H1 (cell line): ENCODE measurements around the gene GNAQ. TPM values are rescaled to one million over a fixed set of nuclear protein-coding genes. Genes with fewer than 3 reads are reported as not detected.

Experiments
- CTCF ChIA-PET: fragments of 300-600 bp; sonication (Branson Sonifier 250); formaldehyde crosslinking; loops from one replicate; lab custom pipeline; 2021; ENCODE audit not compliant: partially characterized antibody; lab: Charles Lee
- POLR2A ChIA-PET: fragments of 300-600 bp; sonication (Branson Sonifier 250); formaldehyde crosslinking; loops from one replicate; lab custom pipeline; 2021; ENCODE audit warnings: inconsistent platforms; ENCODE audit not compliant: partially characterized antibody; lab: Charles Lee
- DNase-seq, 2 experiments: peaks; one replicate each; pipeline versions ENCODE4 v3.0.0 to v3.0.0-alpha.2; 2010 to 2022; ENCODE audit warnings: low spot score in 2 of 2, low read depth in 1 of 2, mixed read lengths in 1 of 2
- FAIRE-seq: peaks from 2 replicates; lab custom pipeline; 2011; peaks lifted over from hg19 to GRCh38; lab: Jason Lieb, UNC
- H2AFZ ChIP-seq: 2 replicates; pipeline ENCODE4 v1.8.1; 2012; ENCODE audit warnings: low read length, inconsistent platforms
- H2AK5ac ChIP-seq: 2 replicates; pipeline ENCODE4 v1.6.1; 2013; ENCODE audit warnings: low read depth, low read length
- H2BK120ac ChIP-seq: replicated peaks from 2 replicates; pipeline ENCODE3; 2013; ENCODE audit warnings: low read depth, low read length, inconsistent platforms
- H2BK12ac ChIP-seq: 2 replicates; pipeline ENCODE4 v1.6.1; 2013; ENCODE audit warnings: low read depth, low read length
- H2BK15ac ChIP-seq: 2 replicates; pipeline ENCODE4 v1.6.1; 2013; ENCODE audit warnings: low read length
- H2BK20ac ChIP-seq: 2 replicates; pipeline ENCODE4 v1.6.1; 2013; ENCODE audit warnings: low read length
- H2BK5ac ChIP-seq: 2 replicates; pipeline ENCODE4 v1.6.1; 2013; ENCODE audit warnings: low read depth, low read length
- H3K14ac ChIP-seq: 2 replicates; pipeline ENCODE4 v1.6.1; 2013; ENCODE audit warnings: inconsistent platforms; ENCODE audit not compliant: insufficient read length
- H3K18ac ChIP-seq: 2 replicates; pipeline ENCODE4 v1.6.1; 2013; ENCODE audit warnings: low read length; ENCODE audit errors: extremely low read depth
- H3K23ac ChIP-seq: 2 replicates; pipeline ENCODE4 v1.6.1; 2013; ENCODE audit warnings: inconsistent platforms; ENCODE audit not compliant: insufficient read length
- H3K23me2 ChIP-seq: 2 replicates; pipeline ENCODE4 v1.6.1; 2013; ENCODE audit warnings: low read depth, low read length
- H3K27ac ChIP-seq: 2 replicates; pipeline ENCODE4 v1.6.1; 2011; ENCODE audit warnings: low read depth, low read length, inconsistent platforms
- H3K27me3 ChIP-seq, 4 experiments: replicated peaks in 1 of 4; 1 replicate in 1 of 4; 2 replicates in 3 of 4; pipeline versions ENCODE4 v1.6.1 to v1.8.1; 2011 to 2013; ENCODE audit warnings: low read length in 3 of 4, mild to moderate bottlenecking in 3 of 4, inconsistent platforms in 2 of 4, mixed read lengths in 2 of 4, moderate library complexity in 1 of 4; ENCODE audit not compliant: control insufficient read depth in 3 of 4, insufficient read depth in 3 of 4; ENCODE audit errors: extremely low read depth in 1 of 4
- H3K36me3 ChIP-seq, 4 experiments: 2 replicates each; pipeline versions ENCODE4 v1.6.1 to v1.8.1; 2011 to 2013; ENCODE audit warnings: mild to moderate bottlenecking in 4 of 4, low read length in 3 of 4, moderate library complexity in 2 of 4, control low read depth in 1 of 4, inconsistent platforms in 1 of 4; ENCODE audit not compliant: insufficient read depth in 4 of 4, control insufficient read depth in 2 of 4
- H3K4ac ChIP-seq: replicated peaks from 2 replicates; pipeline ENCODE3; 2013; ENCODE audit warnings: low read length, low read depth, mixed read lengths, inconsistent platforms; ENCODE audit not compliant: insufficient read length
- H3K4me1 ChIP-seq, 4 experiments: replicated peaks in 1 of 4; 1 replicate in 1 of 4; 2 replicates in 3 of 4; pipeline versions ENCODE4 v1.6.1 to v1.8.1; 2011 to 2013; ENCODE audit warnings: low read length in 3 of 4, inconsistent platforms in 2 of 4, mixed read lengths in 1 of 4; ENCODE audit not compliant: insufficient read depth in 4 of 4, control insufficient read depth in 3 of 4
- H3K4me2 ChIP-seq, 2 experiments: 2 replicates each; pipeline versions ENCODE4 v1.6.1 to v1.8.1; 2011 to 2013; ENCODE audit warnings: low read depth in 2 of 2, low read length in 2 of 2, control low read depth in 1 of 2, inconsistent platforms in 1 of 2, mild to moderate bottlenecking in 1 of 2; ENCODE audit not compliant: insufficient read depth in 1 of 2
- H3K4me3 ChIP-seq, 4 experiments: fragments of 200-600, 300-600 bp in 1 of 4; sonication (generic), shearing (Covaris generic), sonication (Bioruptor Twin) in 1 of 4; 2 replicates each; pipeline versions ENCODE4 v1.5.1 to v1.8.1; 2011 to 2016; ENCODE audit warnings: low read length in 4 of 4, low read depth in 3 of 4, control low read depth in 2 of 4, inconsistent platforms in 2 of 4, mild to moderate bottlenecking in 2 of 4, mixed read lengths in 1 of 4, moderate library complexity in 1 of 4; ENCODE audit not compliant: insufficient read depth in 2 of 4; ENCODE audit errors: extremely low read depth in 1 of 4
- H3K56ac ChIP-seq: replicated peaks from 2 replicates; pipeline ENCODE3; 2013; ENCODE audit warnings: low read depth, mild to moderate bottlenecking, mixed read lengths, low read length, inconsistent platforms; ENCODE audit not compliant: insufficient read length
- H3K79me1 ChIP-seq: 2 replicates; pipeline ENCODE4 v1.6.1; 2013; ENCODE audit warnings: low read depth, low read length, control low read depth
- H3K79me2 ChIP-seq, 2 experiments: 2 replicates each; pipeline versions ENCODE4 v1.6.1 to v1.8.1; 2012 to 2013; ENCODE audit warnings: low read length in 2 of 2, mild to moderate bottlenecking in 2 of 2, inconsistent platforms in 1 of 2; ENCODE audit not compliant: insufficient read depth in 2 of 2, control insufficient read depth in 1 of 2
- H3K9ac ChIP-seq, 4 experiments: replicated peaks in 1 of 4; 1 replicate in 1 of 4; 2 replicates in 3 of 4; pipeline versions ENCODE4 v1.6.1 to v1.8.1; 2011 to 2013; ENCODE audit warnings: low read depth in 3 of 4, low read length in 3 of 4, control low read depth in 2 of 4, mild to moderate bottlenecking in 2 of 4, moderate library complexity in 2 of 4, inconsistent platforms in 1 of 4; ENCODE audit errors: extremely low read depth in 1 of 4
- H3K9me3 ChIP-seq, 2 experiments: 2 replicates each; pipeline versions ENCODE4 v1.6.1 to v1.8.1; 2012 to 2013; ENCODE audit warnings: mild to moderate bottlenecking in 2 of 2, moderate library complexity in 2 of 2, control low read depth in 1 of 2, inconsistent platforms in 1 of 2, low read depth in 1 of 2, low read length in 1 of 2, mixed read lengths in 1 of 2; ENCODE audit not compliant: insufficient read depth in 2 of 2
- H4K20me1 ChIP-seq, 2 experiments: replicated peaks in 1 of 2; 2 replicates each; pipeline versions ENCODE3 to v1.8.1; 2011 to 2013; ENCODE audit warnings: inconsistent platforms in 2 of 2, low read length in 2 of 2, mild to moderate bottlenecking in 1 of 2; ENCODE audit not compliant: insufficient read depth in 2 of 2, control insufficient read depth in 1 of 2
- H4K5ac ChIP-seq: 2 replicates; pipeline ENCODE4 v1.6.1; 2013; ENCODE audit warnings: low read length, low read depth, mixed read lengths, inconsistent platforms; ENCODE audit not compliant: insufficient read length
- H4K8ac ChIP-seq: 2 replicates; pipeline ENCODE4 v1.8.0; 2013; ENCODE audit warnings: mild to moderate bottlenecking, moderate library complexity, low read length, inconsistent platforms; ENCODE audit not compliant: insufficient read depth; ENCODE audit errors: extremely low read depth
- H4K91ac ChIP-seq: replicated peaks from 2 replicates; pipeline ENCODE3; 2013; ENCODE audit warnings: low read length, mixed read lengths, inconsistent platforms; ENCODE audit not compliant: insufficient read length
- BACH1 ChIP-seq: IDR thresholded peaks from 2 replicates; pipeline ENCODE4 v1.6.1; 2012; ENCODE audit warnings: low read length, improper control_type of control experiment
- BRCA1 ChIP-seq: IDR thresholded peaks from 2 replicates; pipeline ENCODE4 v1.6.1; 2012; ENCODE audit warnings: low read depth, low read length, improper control_type of control experiment
- CHD1 ChIP-seq: IDR thresholded peaks from 2 replicates; pipeline ENCODE4 v1.6.1; 2012; ENCODE audit warnings: low read depth, low read length, improper control_type of control experiment
- FOSL1 ChIP-seq: IDR thresholded peaks from 2 replicates; pipeline ENCODE4 v1.6.1; 2011; ENCODE audit warnings: mild to moderate bottlenecking, low read depth, low read length, moderate library complexity; ENCODE audit not compliant: insufficient read depth
- JUND ChIP-seq: IDR thresholded peaks from 2 replicates; pipeline ENCODE4 v1.6.1; 2011; ENCODE audit warnings: mild to moderate bottlenecking, improper control_type of control experiment, low read length
- PHF8 ChIP-seq: fragments of 200-600 bp; sonication (generic); conservative IDR thresholded peaks from 2 replicates; pipeline ENCODE4 v1.7.1; 2012; ENCODE audit warnings: low read depth, mild to moderate bottlenecking, inconsistent platforms, low read length, moderate library complexity
- RBBP5 ChIP-seq: IDR thresholded peaks from 2 replicates; pipeline ENCODE4 v1.7.1; 2012; ENCODE audit warnings: low read depth, mild to moderate bottlenecking, inconsistent platforms, low read length, moderate library complexity, borderline replicate concordance
- RXRA ChIP-seq: IDR thresholded peaks from 2 replicates; pipeline ENCODE4 v1.6.1; 2011; ENCODE audit warnings: low read depth, mild to moderate bottlenecking, low read length, moderate library complexity; ENCODE audit not compliant: insufficient read depth
- SP2 ChIP-seq: IDR thresholded peaks from 2 replicates; pipeline ENCODE4 v1.6.1; 2012; ENCODE audit warnings: mild to moderate bottlenecking, low read length, inconsistent platforms
- TAF7 ChIP-seq: optimal IDR thresholded peaks from 2 replicates; pipeline ENCODE3; 2011; ENCODE audit warnings: low read depth, mild to moderate bottlenecking, inconsistent platforms, low read length, moderate library complexity, borderline replicate concordance
- WGBS, 2 experiments: shearing (Covaris generic) in 1 of 2; methylation state at CpG; one replicate each; pipeline versions ENCODE4 v1.1.6 to v1.1.7; 2013 to 2015; ENCODE audit warnings: low lambda C conversion rate in 2 of 2, mixed read lengths in 2 of 2, inconsistent platforms in 1 of 2, low coverage in 1 of 2, missing lambda C conversion rate in 1 of 2; ENCODE audit not compliant: insufficient replicate concordance in 2 of 2, insufficient coverage in 1 of 2, insufficient read length in 1 of 2; ENCODE audit errors: extremely low coverage in 1 of 2, missing lambda C conversion rate in 1 of 2; 5-methylcytosine and 5-hydroxymethylcytosine counted together
- polyA plus RNA-seq, 7 experiments: library from polyadenylated mRNA; depleted of rRNA in 3 of 7; stranded (reverse) in 5 of 7; unstranded in 2 of 7; fragments of >200 nt in 5 of 7; fragments of 200-250 nt in 2 of 7; gene quantifications; 1 replicate in 5 of 7; 2 replicates in 1 of 7; 4 replicates in 1 of 7; pipeline versions ENCODE4 v1.2.1 to v1.2.3, GENCODE V29; 2011 to 2013; ENCODE audit warnings: missing spikeins in 2 of 7, mixed read lengths in 2 of 7
- total RNA-seq: library from RNA; stranded (reverse); fragmentation: NEBNext Ultra II Directional; extraction: Animal tissue kit (Norgen Biotek cat#: 25700); gene quantifications from 2 replicates; pipeline ENCODE4 v1.2.1, GENCODE V29; 2021
- TF ChIP-seq, protein P1 (sequence below): IDR thresholded peaks from 2 replicates; pipeline ENCODE4 v1.6.1; 2012; ENCODE audit warnings: low read length, inconsistent platforms
- TF ChIP-seq, protein P2 (sequence below): IDR thresholded peaks from 2 replicates; pipeline ENCODE4 v1.6.1; 2012; ENCODE audit warnings: inconsistent platforms

GNAQ gene
- total and polyA plus RNA-seq, 2 of the 8 experiments (the other 6 are each of a cell fraction or from before 2014, with no cell fraction given): 22.8 to 63.8 TPM

DNA sequence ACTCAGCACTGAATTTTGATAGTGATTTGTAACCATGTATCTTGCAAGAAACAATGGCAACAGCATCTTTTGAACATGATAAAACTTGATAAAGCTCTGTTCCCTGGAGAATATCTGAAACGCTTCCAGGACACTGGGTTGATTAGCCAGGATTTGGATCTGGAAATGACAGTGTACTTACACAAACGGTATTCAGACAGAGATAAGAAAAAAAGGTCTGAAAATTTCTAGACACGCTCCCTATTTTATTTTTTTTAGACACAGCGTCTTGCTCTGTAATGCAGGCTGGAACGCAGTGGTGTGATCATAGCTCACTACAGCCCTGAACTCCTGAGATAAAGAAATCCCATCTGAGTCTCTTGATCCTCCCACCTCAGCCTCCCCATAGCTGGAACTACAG is 109.0 kb downstream of the GNAQ start:
- Histone ChIP-seq H3K27ac (no peak overlapping the region), H3K4ac (no peak overlapping the region), H2BK12ac (no peak overlapping the region), H3K56ac (no peak overlapping the region), H3K9me3 (no peaks in the 10 kb centered on the region), H3K23ac (no peak overlapping the region), H2BK120ac (no peak overlapping the region), H4K20me1 (no peaks in the 10 kb centered on the region), H3K27me3 (no peaks in the 10 kb centered on the region), H3K9ac (no peak overlapping the region), H3K18ac (no peak overlapping the region), H4K5ac (no peak overlapping the region), H3K4me1 (peaks cover 0 to 4% (median 1%) of the 10 kb centered on the region in 4 experiments; a peak in 1 of 7 replicates), H3K14ac (no peak overlapping the region), H3K79me2 (peaks cover 0 to 29% of the 10 kb centered on the region in 2 experiments; a peak in 2 of 4 replicates), H2AK5ac (no peak overlapping the region), H3K36me3 (peaks cover 0 to 2% (median 0%) of the 10 kb centered on the region in 4 experiments; a peak in 2 of 8 replicates), H2BK5ac (no peak overlapping the region), H4K8ac (no peak overlapping the region), H2AFZ (no peak overlapping the region), H4K91ac (no peak overlapping the region), H3K4me3 (no peak overlapping the region), H3K4me2 (no peak overlapping the region), H2BK20ac (no peak overlapping the region), H2BK15ac (no peak overlapping the region), H3K23me2 (no peaks in the 10 kb centered on the region), H3K79me1 (peaks cover 4% of the 10 kb centered on the region; the same call in 1 of the 2 replicates)
- DNase-seq: no peak
- WGBS, 2 experiments: 96% methylated on average over 5 of the region's 5 CpGs; no CpG with 5 or more reads in 1 of the 2 experiments
- ChIA-PET POLR2A (interaction anchor here (0.6 to 0.7 kb wide), 2 partner anchors 11 to 288 kb away, joined by 3 to 7 read pairs; no protein-coding TSS in a partner anchor), CTCF (interaction anchor here (0.6 to 1.5 kb wide), 3 partner anchors 21 to 268 kb away, joined by 3 to 4 read pairs (median 3); no protein-coding TSS in a partner anchor)
- no peak for FAIRE-seq
- no peak for TF ChIP-seq PHF8
- TF ChIP-seq TAF7: no peak
- TF ChIP-seq JUND: no peak
- no peak for TF ChIP-seq CHD1
- TF ChIP-seq, protein P1, sequence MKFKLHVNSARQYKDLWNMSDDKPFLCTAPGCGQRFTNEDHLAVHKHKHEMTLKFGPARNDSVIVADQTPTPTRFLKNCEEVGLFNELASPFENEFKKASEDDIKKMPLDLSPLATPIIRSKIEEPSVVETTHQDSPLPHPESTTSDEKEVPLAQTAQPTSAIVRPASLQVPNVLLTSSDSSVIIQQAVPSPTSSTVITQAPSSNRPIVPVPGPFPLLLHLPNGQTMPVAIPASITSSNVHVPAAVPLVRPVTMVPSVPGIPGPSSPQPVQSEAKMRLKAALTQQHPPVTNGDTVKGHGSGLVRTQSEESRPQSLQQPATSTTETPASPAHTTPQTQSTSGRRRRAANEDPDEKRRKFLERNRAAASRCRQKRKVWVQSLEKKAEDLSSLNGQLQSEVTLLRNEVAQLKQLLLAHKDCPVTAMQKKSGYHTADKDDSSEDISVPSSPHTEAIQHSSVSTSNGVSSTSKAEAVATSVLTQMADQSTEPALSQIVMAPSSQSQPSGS: no peak
- TF ChIP-seq FOSL1: no peak
- TF ChIP-seq BACH1: no peak
- no peak for TF ChIP-seq RBBP5
- TF ChIP-seq, protein P2, sequence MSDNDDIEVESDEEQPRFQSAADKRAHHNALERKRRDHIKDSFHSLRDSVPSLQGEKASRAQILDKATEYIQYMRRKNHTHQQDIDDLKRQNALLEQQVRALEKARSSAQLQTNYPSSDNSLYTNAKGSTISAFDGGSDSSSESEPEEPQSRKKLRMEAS: no peak
- TF ChIP-seq BRCA1: no peak
- TF ChIP-seq RXRA: no peak
- no peak for TF ChIP-seq SP2
